Measurements from ENCODE around the gene S100A7A.

Gene S100A7A

DNA sequence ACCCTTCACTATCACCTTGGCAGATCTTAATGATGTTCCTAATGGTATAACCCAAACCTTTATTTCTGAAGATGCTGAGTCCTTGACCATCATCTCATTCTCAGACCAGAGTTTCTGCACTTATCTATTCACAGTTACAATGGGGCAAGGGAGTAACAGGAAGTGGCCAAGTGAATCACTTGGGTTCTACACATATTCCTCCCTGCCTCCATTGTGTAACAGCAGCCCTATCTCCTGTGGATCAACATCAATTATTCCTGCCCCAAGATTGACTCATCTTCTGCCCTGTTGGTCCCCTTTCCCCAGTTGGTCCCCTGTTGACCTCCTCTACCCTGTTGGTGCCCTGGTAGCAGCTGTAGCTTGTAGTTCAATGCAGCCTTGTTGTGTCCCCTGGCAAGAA, 54.4 kb downstream of the S100A7A start:
- TF ChIP-seq, protein P1, sequence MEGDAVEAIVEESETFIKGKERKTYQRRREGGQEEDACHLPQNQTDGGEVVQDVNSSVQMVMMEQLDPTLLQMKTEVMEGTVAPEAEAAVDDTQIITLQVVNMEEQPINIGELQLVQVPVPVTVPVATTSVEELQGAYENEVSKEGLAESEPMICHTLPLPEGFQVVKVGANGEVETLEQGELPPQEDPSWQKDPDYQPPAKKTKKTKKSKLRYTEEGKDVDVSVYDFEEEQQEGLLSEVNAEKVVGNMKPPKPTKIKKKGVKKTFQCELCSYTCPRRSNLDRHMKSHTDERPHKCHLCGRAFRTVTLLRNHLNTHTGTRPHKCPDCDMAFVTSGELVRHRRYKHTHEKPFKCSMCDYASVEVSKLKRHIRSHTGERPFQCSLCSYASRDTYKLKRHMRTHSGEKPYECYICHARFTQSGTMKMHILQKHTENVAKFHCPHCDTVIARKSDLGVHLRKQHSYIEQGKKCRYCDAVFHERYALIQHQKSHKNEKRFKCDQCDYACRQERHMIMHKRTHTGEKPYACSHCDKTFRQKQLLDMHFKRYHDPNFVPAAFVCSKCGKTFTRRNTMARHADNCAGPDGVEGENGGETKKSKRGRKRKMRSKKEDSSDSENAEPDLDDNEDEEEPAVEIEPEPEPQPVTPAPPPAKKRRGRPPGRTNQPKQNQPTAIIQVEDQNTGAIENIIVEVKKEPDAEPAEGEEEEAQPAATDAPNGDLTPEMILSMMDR (conservative IDR thresholded peaks at IDR 0.05), result no peak
- TF ChIP-seq ZFX (IDR thresholded peaks at IDR 0.05), result no peak
- H3K27ac ChIP-seq, result no peak overlapping the region
